Skin epidermis (tissue), 12 donors: ENCODE measurements around the gene WASHC2A.
"Not testable (repeated sequence)": the region's sequence is repeated elsewhere in the genome, so short reads cannot be mapped to it uniquely, and the experiment has no call there.

Source experiments
- H3K27ac ChIP-seq, 21 experiments: fragments of 200-600 bp; sonication (generic) in 11 of 21; one replicate each; pipeline ENCODE4 v1.5.0; 2020; ENCODE audit warnings: mild to moderate bottlenecking in 3 of 21, inconsistent platforms in 2 of 21, moderate library complexity in 2 of 21
- H3K4me3 ChIP-seq, 7 experiments: fragments of 200-600 bp; sonication (generic) in 2 of 7; one replicate each; pipeline ENCODE4 v1.5.0; 2020; ENCODE audit warnings: inconsistent platforms in 2 of 7, mild to moderate bottlenecking in 2 of 7, moderate library complexity in 1 of 7

Gene WASHC2A, protein sequence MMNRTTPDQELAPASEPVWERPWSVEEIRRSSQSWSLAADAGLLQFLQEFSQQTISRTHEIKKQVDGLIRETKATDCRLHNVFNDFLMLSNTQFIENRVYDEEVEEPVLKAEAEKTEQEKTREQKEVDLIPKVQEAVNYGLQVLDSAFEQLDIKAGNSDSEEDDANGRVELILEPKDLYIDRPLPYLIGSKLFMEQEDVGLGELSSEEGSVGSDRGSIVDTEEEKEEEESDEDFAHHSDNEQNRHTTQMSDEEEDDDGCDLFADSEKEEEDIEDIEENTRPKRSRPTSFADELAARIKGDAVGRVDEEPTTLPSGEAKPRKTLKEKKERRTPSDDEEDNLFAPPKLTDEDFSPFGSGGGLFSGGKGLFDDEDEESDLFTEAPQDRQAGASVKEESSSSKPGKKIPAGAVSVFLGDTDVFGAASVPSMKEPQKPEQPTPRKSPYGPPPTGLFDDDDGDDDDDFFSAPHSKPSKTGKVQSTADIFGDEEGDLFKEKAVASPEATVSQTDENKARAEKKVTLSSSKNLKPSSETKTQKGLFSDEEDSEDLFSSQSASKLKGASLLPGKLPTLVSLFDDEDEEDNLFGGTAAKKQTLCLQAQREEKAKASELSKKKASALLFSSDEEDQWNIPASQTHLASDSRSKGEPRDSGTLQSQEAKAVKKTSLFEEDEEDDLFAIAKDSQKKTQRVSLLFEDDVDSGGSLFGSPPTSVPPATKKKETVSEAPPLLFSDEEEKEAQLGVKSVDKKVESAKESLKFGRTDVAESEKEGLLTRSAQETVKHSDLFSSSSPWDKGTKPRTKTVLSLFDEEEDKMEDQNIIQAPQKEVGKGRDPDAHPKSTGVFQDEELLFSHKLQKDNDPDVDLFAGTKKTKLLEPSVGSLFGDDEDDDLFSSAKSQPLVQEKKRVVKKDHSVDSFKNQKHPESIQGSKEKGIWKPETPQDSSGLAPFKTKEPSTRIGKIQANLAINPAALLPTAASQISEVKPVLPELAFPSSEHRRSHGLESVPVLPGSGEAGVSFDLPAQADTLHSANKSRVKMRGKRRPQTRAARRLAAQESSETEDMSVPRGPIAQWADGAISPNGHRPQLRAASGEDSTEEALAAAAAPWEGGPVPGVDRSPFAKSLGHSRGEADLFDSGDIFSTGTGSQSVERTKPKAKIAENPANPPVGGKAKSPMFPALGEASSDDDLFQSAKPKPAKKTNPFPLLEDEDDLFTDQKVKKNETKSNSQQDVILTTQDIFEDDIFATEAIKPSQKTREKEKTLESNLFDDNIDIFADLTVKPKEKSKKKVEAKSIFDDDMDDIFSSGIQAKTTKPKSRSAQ (N-terminal part only)

DNA sequence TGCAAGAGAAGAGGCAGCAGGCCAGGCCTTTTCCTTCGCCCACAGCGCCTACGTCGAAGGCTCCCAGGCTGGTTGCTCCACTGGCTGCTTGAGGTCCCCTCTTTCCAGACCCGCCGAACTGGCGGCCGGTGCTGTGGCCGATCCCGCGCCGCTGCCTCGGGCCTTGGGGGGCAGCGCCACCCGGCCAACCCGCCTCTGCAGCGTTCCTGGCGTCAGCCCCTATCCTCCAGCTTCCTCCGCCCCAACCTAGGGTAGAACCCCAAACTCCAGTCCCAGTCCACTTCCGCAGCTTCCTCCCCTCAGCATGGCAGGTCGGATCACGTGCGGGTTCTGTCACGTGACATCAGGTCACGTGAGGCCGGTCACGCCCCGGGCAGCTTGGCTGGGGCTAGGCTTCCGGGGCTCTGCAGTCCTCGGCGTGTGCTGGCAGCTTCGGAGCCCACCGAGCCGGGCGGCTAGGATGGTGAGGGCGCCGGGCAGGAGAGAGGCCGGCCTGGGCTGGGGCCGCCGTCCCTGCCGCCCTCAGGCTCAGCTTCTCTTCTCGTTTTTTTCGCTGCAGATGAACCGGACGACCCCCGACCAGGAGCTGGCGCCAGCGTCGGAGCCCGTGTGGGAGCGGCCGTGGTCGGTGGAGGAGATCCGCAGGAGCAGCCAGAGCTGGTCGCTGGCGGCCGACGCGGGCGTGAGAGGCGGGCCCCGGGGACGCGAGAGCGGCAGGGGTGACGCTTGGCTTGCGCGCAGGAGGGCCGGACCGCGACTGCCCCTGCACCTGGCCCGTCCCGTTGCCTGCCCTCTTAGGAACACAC, at the start of gene WASHC2A:
WASHC2A (plus strand) TSS at position 409 of the 806 bp plus-strand sequence; CDS start at position 461, 52 bp downstream.
- Histone ChIP-seq H3K27ac (peak within 1 kb of the TSS in 19 of 21 experiments; percentile 51 to 90 (median 83)), H3K4me3 (peak within 1 kb of the TSS; percentile 56 to 83 (median 69))

DNA sequence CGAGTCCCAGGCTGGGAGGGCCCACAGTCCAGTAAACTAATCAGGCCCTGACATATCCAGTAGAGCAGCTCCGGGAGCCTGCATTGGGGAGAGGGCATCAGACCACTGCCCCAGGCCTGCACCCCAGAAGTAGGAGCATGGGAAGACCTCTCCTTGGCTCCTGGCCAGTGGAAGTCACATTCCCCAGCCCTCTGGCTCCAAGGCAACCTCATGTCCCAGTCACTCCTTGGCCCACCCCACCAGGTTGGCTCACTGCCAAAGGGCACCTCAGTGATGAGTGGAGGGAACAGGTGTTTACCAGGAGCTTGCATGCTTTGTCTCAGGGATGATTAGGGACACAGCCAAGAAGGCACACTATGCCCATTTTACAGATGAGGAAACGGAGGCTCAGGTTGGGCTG, 48.5 kb upstream of the WASHC2A start:
- H3K4me3 ChIP-seq, H3K27ac ChIP-seq: not testable (repeated sequence)

DNA sequence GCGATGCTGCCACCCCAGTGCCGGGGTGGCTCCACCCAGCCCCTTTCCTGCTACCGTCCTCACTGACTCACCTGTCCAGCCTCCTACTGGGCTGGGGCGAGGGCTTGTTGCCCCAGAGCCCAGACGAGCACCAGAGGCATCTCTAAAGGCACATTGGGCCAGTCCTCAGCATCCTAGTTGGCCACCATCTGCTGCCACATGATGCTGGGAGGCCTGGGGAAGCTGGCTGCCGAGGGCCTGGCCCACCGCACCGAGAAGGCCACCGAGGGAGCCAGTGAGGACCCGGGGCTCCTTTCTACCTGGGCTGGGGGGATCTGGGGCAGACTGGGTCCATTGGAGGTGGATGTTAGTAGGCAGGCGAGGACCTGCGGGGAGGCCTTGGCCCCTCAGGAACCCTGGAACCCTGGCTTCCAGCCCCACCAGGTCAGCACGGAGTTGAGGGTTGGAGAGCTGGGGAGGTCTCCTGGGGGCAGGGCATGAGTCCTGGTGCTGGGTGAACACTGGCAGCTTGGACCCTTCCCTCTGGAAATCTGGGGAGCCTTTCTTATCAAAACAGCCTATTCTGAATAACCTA, 47.2 kb upstream of the WASHC2A start:
- not testable (repeated sequence) for H3K27ac ChIP-seq, H3K4me3 ChIP-seq

DNA sequence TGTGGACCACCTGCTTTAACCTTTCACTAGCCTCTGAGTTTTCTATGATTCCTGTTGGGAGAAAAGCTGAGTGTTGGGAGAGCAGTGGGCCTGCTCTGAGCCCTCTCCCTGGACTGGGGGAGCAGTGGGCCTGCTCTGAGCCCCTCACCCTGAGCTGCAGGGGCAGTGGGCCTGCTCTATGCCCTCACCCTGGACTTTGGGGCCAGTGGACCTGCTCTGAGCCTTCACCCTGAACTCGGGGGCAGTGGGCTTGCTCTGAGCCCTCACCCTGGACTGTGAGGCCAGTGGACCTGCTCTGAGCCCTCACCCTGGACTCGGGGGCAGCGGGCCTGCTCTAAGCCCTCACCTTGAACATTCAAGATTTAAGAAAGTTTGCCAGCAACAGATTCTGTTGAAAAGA, 46.1 kb upstream of the WASHC2A start:
- no peak overlapping the region for H3K27ac ChIP-seq

DNA sequence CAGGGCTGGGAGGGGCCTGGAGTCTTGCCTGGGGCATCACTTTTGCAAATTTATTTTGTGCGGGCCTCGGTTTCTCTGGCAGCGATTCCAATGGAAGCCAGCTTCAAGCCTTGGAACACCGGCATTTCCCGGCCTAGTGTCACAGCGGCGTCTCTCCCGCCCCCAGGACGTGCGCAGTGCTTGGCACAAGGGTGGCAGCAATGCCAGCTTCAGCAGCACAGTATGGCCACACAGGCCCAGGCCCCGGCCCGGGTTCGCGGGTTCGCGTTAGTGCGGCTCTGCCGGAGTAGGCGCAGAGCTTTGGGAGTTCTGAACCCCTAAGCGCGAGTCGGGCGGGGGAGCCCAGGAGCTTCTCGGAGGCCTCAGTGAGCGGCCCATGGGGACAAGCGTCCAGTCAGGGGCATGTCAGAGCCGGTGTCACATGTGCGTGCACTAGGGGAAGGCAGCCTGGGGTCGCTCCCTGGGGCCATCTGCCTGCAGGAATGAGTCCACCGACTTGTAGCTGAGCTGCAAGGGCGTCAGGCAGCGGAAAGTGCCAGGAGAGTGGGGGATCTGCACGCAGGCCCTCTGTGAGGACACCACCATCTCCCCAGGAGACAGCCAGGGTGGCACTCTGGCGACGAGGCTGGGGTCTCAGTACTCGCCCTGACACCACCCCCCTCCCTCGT, 42.9 kb upstream of the WASHC2A start:
- H3K4me3 ChIP-seq, H3K27ac ChIP-seq: not testable (repeated sequence)

More for the DNA sequence above, 46.1 kb upstream of the WASHC2A start:
- H3K4me3 ChIP-seq = no peak overlapping the region

DNA sequence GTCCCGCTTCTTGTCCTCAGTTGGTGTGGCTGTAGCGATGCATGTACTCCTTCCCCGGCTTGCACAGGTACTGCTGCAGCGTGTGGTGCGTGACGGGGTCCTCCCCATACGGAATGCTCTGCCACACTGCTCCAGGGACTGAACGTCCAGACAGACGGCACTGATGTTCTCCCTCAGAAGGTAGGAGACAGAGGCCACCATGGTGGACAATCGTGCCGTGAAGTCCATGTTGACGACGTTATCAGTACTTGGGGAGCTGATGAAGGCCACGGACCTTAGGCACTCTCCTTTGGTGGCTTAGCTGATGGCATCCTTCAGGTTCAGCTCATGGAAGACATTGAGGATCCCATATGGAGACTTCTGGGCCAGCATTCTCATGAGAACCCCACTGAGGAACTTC, 42.1 kb upstream of the WASHC2A start:
- no peak overlapping the region for H3K4me3 ChIP-seq
- H3K27ac ChIP-seq = no peak overlapping the region

DNA sequence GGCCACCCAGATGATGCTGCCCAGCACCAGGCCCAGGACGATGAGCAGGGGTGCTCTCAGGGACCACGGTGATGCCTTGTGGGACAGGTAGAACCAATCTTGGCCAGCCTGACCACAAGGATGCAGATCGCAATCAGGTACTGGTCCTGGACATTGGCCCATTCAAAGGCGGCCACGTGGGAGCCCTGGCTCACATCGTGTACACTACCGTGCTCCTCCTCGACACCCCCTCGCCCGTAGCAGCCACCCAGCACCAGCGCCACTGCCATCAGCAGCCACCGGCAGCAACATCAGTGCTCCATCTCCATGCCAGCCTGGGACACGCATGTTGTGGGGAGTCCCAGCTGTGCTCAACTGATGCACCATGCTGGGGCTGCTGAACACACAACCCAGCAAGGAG, 40.6 kb upstream of the WASHC2A start:
- Histone ChIP-seq H3K4me3 (no peak overlapping the region), H3K27ac (no peak overlapping the region)

DNA sequence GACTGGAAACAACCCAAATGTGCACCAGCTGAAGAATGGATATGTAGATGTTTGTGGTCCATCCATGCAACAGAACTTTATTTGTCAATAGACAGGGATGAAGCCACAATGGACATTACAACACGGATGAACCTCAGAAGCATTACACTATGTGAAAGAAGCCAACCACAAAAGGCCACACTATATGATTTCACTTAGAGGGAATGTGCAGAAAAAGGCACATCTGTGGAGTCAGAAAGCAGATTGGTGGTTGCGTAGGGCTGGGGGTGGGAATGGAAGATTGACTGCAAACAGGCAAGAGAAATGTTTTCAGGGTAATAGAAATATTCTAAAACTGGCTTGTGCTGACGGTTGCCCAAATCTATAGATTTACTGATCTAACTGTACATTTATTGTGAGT, 34.3 kb upstream of the WASHC2A start:
- H3K27ac ChIP-seq = no peak overlapping the region
- H3K4me3 ChIP-seq = no peak overlapping the region

DNA sequence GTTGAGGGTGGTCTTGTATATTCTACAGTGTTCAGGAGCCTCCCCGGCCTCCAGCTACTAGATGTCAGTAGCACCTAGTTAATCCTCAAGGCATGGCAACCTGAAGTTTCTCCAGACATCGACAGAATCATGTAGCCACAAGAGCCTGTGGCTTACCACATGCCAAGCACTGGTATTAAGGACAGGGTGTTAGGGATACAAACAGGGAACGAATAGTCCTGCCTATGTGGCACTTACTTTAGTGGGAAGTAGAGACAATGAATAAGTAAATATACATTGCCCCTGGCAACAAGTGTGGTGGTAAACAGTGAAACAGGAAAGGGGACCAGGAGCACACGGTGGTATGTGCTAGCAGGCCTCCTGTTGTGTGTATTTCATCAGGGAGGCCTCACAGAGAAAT, 32.4 kb upstream of the WASHC2A start:
- not testable (repeated sequence) for H3K27ac ChIP-seq, H3K4me3 ChIP-seq

DNA sequence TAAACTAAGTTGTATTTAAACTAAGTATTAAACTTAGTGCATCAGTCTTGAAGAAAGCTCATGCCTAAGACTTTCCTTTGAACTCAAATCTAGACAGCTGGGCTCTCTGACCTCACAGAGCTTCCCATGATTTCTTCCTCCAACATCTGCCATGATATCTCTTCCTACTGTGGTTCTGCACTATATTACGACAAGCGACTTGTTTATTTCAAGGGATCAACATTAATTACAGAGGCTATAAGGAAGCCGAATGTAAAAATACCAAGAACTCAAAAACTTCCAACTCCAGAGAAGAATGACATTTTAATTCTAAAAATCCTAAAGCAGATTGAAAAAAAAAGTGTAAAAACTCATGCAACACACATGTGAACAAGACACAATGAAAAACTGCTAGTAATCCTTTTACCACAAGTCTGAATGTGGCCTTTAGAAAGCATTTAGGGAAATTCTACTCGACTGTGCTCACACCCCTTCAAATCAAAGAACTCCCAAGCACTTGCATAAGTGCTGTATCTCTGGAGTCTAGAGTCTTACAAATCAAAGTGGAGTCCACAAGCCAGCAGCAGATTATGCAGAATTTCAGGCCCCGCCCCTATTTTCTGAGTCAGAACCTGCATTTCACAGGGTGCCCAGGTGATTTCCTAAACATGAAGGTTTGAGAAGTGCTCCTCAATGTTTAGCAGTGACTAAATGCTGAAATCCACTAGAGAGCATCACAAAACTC, 22.7 kb upstream of the WASHC2A start:
- Histone ChIP-seq H3K4me3 (no peak overlapping the region), H3K27ac (no peak overlapping the region)

DNA sequence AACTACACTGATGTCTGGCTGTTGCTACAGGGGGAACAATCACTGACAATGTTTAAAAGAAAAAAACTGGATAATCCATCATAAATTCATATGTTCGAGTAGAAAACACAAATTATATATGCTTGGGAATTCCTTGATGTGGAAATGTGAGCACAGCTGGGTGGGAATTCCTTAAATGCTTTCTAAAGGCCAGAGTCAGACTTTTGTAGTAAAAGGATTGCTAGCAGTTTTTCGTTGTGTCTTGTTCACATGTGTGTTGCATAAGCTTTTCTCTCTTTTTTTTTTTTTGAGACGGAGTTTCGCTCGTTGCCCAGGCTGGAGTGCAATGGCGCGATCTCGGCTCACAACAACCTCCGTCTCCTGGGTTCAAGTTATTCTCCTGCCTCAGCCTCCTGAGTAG, 21.3 kb upstream of the WASHC2A start:
- not testable (repeated sequence) for H3K4me3 ChIP-seq, H3K27ac ChIP-seq

DNA sequence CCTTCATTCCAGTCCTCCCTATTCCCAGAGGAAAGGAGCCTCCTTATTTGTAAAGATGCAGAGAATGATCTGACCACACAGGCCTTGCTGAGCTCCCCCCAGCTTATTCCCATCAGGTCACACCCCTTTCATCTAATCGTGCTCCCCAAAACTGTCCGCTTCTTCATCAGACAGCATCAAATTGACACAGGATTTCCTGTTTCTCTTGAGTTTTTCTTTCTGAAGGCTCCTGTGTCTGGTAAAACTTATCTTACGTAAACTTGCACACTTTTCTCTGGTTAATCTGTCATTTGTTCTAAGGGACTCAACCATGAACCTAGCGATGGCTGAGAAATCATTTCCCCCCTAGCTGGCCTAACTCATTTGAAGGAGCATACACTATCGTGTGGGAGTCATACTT, 20.2 kb upstream of the WASHC2A start:
- not testable (repeated sequence) for H3K27ac ChIP-seq, H3K4me3 ChIP-seq

DNA sequence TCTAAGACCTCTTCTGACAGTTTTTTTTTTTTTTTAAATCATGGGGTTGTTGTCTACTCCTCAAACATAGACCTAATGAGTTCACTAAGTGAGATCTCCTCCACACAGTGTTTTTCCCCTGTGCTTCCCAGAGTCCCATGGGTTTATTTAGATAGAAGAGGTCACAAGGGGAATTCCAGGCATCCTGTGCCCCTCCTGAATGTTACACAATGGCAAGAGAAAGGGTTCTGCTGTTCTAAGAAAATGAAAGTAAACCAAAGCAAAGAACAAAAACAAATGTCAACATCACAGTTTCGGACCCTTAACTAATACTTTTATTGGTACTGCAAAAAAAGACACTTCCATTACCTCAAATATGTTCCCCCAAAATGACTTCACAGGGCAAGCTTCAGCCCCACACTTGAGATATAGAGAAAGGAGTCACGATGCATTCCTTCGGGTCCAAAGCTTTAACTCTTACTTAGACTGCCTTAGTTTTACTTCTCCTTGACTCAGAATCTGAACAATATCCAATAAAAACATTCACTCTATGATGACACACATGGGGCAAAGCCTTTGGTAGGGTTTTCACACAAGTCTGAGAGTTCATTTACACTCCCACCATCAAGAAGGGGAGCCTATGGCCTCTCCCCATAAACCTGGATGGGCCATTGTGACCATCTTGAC, 15.6 kb upstream of the WASHC2A start:
- not testable (repeated sequence) for H3K4me3 ChIP-seq
- peak overlapping the region in 2 of 21 experiments; percentile 23 to 39 for H3K27ac ChIP-seq

DNA sequence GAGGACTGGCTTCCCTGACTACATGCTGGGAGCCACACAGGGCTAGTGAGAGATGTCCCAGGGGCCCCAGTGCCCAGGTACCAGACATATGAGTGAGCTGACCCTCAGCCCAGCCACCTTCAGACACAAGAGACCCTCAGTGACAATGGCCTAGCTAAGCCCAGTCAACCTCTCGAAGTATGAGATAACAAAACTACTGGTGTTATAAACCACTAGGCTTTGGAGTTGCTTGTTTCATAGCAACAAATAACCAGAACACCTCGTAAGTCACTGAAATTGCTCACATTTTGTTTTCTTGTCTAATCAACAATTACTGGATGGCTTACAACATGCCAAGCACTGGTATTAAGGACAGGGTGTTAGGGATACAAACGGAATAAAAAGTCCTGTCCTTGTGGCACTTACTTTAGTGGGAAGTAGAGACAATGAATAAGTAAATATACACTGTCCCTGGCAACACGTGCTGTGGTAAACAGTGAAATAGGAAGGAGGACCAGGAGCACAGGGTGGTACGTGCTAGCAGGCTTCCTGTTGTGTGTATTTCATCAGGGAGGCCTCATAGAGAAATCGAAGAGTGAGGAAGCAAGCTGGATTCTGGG, 14.9 kb upstream of the WASHC2A start:
- not testable (repeated sequence) for H3K4me3 ChIP-seq
- H3K27ac ChIP-seq = peak overlapping the region in 1 of 21 experiments; percentile 23

DNA sequence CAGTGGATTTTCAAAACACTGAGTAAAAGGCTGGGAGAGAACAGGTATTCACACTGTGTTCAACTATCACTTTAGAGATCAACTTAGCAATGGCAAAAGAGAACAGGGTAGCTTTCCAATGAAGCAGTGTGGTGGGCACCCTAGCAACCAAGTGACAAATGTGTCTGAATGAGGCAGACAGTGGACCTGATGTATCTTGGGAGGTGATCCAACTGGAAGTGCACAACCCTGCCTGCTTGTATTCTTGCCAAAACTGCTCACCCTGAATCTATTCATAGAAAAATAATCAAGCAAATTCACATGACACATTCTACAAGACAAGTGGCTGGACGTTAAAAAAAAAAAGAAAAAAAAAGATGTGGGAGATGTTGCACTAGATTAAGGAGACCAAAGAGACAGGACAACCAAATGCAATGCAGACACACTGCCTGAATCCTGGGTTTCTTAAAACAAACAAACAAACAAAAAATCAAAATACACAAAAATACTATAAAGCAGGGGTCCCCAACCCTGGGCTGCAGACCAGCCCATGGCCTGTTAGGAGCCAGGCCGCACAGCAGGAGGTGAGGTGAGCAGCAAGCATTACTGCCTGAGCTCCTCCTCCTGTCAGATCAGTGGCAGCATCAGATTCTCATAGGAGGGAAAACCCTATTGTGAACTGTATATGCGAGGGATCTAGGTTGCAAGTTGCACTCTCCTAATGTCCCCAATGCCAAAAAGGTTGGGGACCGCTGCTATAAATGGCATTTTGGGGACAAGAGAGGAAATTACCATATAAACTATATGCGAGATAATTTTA, 12.1 kb upstream of the WASHC2A start:
- H3K27ac ChIP-seq = not testable (repeated sequence)

DNA sequence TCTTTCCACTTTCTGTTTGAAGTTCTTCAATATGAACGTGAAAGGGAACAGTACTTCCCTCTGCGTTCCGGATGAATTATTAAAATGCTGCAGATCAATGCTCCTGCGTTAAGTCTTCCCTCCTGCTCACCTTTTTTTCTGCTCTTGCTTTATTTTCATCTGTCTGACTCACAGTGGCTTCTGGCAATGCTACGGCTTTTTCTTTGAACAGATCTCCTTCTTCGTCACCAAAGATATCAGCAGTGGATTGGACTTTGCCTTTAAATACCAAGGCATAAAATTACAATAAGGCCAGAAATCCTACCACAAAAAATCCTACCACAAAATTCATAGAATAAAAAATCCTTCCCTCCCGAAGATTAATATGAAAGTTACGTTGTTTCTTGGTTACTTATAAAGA, 11.1 kb upstream of the WASHC2A start:
- not testable (repeated sequence) for H3K27ac ChIP-seq

More for the DNA sequence above, 12.1 kb upstream of the WASHC2A start:
- not testable (repeated sequence) for H3K4me3 ChIP-seq

More for the DNA sequence above, 11.1 kb upstream of the WASHC2A start:
- not testable (repeated sequence) for H3K4me3 ChIP-seq
